NOMO-1 treated with DMSO at 0.1 percent for 48 hours (cell line): ENCODE measurements around the gene DKK1.

Experiments
- DNase-seq: peaks from one replicate; lab custom pipeline; 2025; ENCODE audit not compliant: unreplicated experiment; lab: John Stamatoyannopoulos, UW

DKK1 gene

DNA sequence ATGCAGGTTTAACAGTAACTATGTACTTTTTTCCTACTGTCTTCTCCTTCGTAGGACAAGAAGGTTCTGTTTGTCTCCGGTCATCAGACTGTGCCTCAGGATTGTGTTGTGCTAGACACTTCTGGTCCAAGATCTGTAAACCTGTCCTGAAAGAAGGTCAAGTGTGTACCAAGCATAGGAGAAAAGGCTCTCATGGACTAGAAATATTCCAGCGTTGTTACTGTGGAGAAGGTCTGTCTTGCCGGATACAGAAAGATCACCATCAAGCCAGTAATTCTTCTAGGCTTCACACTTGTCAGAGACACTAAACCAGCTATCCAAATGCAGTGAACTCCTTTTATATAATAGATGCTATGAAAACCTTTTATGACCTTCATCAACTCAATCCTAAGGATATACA lies 2.4 kb downstream of the DKK1 start:
- DNase-seq, result no peak

DNA sequence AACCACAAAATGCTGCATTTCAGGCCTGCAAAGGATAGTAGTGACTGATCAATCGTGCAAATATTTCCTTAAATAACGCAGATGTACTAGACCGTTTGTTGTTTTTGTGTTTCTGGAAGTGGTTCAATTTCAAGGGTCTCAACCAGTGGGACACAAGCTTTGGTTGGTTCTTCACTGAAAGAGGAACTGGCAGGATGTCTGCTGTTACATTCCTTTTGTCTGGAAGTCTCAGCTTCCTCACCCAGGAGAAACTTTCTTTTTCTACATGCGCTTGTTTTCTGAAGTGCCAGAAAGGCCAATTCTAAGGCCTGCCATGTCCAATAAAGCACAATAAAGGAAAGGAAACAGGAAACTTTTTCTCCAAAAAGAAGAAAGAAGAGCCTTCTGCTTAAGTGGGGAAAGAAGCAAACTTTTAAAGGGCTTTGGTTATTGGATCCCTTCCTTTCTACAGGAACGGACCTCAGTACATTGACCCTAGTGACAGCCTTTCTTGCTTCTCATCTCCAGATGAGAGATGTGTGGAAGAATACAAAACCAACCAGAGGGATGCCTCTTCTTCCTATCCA lies 4.1 kb downstream of the DKK1 start:
- DNase-seq, result no peak

DNA sequence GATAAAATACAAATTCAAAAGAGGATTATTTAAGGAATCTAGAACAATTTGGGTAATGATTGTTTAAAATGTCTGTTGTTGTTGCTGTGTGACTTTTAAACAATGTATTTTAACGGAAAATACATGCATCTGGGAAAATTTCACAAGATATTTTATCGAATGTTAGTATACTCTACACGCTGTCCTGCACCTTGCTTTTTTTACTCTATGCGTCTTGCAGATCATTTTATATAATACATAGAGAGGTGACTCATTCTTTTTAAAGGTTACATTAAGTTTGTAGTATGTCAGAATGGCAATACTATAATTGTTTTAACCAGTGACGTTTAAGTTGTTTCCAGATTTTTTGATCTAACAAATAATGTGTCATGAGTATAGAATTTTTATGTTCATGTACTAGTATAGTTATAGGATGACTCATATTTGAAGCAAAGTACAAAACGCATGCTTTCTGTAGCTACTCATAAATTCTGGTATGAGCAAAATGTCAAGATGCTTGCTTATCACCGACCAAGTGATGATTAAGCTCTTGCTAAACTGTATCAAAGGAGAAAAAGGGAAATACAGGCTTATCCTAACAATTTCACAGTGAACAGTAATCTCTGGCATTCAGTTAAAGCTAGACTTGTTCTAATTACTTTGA lies 4.9 kb downstream of the DKK1 start:
- DNase-seq, result no peak

DNA sequence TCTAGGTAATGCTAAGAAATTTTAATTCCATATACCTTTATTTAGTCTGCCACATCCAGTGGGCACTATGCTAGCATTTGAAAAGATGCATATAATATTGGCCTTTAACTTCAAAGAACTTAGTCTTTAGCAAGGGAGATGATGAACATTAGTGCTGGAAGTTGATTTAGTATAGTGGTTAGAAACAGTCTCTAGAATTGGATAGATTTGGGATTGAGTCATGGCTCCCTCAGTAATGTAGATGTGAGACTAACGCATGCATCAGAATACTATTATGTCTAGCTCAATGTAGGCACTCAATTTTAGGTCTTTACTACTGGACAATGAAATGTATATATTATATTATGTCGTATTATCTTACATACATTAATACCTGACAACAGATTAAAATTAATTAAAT lies 5.8 kb downstream of the DKK1 start:
- no peak for DNase-seq

DNA sequence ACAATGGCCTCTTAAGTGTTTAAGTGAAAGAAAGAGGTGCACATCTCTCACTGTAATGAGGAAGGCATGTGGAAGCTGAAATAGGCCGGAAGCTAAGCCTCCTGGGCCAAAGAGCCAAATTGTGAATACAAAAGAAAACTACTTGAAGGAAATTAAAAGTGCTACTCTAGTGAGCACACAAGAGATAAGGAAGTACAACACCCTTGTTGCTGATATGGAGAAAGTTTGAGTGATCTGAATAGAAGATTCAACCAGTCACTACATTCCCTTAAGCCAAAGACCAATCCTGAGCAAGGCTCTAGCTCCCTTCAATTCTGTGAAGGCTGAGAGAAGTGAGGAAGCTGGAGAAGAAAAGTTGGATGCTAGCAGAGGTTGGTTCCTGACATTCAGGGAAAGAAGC lies 8.2 kb downstream of the DKK1 start:
- DNase-seq, result no peak

DNA sequence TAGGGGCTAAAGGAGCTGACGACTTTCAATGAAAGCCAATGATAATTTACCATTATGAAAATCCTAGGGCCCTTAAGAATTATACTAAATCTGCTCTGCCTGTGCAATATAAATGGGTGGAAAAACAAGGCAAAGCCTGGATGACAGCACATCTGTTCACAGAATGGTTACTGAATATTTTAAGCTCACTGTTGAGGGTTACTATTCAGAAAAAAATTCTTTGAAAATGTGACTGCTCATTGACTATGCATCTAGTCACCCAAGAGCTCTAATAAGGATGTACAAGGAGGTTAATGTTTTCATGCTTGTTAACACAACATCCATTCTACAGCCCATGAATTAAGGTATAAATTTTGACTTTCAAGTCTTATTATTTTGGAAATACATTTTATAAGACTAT lies 8.9 kb downstream of the DKK1 start:
- DNase-seq, result no peak

DNA sequence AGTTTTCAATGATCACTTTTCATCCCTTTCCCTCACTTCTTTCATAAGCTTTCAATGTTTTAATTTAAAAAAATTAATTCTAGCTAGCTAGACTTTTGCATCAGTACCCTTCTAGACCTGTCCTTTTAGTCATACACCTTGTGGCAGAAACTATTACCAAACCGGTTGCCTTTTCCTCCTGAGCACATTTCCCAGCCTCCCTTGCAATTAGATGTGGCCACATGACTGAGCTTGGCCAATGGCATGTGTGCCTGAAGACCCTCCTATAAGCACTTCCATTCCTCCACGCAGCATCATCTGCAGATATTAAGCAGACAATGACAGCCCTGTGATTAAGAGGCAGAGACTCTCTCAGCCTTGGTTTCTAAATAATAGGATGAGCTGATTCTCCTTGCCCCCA lies 12.3 kb downstream of the DKK1 start:
- no peak for DNase-seq

DNA sequence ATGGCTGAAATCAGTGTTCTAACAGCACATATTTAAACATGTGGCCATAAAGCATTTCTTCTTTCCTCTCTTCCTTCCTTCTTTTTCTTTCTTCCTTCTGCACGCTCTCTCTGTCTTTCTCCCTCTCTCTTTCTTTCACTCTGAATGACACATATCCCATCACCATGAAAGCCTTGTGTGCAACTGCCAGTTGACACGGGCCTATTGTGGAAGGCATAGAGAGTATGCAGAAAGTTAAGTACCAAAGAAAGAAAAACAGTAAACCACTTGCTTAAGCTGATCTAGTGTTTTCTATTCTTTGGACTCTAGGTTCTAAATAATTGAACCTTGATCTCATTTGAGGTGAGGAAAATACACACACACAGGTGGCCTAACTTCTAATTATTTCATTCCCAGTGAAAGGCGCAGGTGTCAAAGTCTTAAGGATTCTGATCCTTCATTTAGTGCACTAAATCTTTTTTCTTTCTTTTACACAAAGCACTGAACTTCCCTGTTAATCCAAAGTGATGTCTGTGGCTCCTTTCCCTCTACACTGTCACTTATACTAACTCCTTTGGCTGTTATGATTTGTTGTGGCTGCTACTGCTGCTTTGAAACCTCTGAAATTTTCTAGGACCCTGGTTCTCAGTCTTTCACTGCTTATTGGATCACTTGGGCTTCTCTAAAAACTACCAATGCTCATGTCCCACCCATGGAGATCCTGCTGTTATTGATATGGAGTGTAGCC lies 17.7 kb downstream of the DKK1 start:
- no peak for DNase-seq

DNA sequence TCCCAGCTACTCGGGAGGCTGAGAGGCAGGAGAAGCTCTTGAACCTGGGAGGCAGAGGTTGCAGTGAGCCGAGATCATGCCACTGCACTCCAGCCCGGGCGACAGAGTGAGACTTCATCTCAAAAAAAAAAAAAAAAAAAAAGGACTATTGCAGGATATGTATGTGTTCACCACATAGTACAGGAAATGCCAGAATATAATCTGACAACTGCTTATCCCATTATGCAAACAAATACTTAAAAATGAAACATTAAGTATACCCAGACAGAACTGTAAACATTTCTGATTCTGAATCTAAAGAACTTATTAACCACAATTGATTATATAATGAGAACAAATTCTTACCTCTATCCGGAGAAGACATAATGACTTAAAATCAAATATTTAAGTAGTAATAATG lies 18.7 kb downstream of the DKK1 start:
- no peak for DNase-seq

DNA sequence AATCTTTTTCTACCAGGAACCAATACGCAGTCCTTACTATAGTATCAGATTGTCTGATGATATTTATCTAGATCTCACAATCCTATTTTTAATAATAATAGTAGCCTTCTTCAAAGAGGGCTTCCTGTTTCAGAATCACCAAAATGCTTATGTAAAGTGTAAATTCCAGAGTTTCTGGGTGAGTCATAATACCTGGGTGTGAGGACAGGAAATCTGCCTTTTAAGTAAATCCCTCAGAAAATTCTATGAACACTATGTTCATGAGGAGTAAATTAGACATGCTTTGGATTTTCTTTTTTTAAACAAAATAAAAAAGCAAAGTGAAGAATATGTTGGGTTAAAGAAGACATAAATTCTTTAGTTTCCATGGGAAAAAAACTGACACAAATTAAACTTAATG lies 20.5 kb downstream of the DKK1 start:
- DNase-seq, result no peak

DNA sequence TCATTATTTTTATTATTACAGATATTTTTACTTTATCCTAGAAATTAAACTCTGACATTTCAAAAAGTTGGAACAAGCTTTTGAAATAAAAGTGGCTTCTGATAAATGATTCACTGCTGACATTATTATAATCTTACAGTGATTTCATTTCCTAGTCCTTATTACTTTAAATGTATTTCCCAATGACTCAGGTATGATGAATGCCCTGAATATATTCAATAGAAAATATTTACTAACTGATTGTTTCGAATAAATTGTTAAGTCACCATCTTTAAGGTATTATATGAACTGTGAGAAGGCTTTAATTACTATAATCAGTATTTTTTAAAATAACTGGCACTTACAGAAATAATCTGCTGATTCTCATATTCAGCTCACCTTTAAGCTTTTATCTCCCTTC lies 21.6 kb downstream of the DKK1 start:
- no peak for DNase-seq

DNA sequence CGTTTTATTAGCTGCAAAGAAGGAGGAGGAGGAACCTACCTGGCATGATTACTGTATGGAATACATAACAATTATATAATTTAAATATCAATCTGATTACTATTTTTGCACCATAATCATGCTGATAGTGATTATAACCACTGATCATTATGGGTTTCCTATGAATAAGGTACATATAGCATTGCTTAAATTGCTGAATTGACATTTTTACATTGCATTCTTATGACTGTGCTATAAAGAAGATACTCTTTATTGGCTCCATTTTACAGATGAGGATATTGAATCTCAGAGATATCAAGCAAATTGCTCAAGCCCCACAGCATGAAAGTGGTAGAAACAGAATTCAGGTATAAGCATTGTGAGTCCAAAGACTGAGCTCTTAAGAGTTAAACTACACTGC lies 23.1 kb downstream of the DKK1 start:
- no peak for DNase-seq

DNA sequence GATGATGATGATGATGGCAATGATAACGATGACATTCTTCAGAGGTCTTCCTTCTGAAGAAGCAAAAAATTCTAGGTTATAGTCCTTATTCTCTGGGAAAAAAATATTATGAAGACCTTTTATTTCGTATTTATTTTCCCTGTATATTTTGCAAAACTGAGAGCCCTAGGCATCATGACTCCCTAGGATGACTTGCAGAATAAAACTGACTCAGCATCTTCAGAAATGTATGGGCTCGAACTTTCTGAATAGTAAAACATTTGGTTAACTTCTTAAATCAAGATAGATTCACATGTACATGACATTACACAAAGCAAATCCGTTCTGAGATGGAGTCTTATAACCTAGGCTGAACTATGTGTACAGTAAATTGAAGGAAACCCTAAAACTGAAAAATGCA lies 29.4 kb downstream of the DKK1 start:
- no peak for DNase-seq

DNA sequence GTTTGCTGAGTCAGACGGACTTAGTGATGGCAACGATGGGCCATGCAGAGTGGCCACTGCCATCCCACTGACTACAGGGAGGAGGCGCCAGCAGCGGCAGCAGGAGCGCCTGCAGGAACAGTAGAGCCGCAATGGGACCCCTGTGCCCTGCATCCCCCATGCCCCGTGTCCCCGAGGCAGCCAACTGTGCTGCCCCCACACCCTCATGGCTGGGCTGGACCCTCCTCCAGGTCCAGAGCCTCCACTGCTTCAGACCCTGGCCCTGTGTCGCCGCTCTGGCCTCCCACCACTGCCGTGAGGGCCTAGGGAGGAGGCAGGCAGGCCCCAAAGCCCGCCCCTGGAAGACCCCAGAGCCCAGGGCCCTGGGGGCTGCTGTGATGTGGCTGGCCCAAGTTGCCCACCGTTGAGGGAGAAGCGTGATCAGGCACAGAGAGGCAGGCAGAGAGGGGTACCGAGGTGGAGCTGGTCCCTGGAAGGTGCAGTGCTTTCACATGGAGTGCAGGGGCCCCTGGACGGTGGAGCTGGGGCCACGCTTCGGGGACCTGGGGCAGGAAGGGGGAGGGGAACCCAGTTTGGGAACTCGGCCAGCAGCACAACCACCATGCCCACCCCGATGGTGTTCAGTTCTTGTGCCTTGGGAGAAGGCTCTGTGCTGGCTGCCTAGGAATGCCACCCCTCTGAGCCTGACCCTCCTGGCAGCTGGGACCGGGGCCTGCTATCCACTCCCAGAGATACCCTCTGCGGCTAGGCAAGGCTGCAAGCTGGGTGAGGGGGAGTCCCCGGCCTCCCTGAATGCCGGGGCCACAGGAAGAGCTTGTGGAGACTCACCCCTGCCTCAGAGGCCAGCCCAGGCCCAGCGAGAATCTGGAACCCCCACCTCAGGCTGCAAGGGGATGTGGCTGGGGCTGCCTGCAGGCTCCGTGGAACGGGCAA lies 32.6 kb downstream of the DKK1 start:
- DNase-seq, result no peak

DNA sequence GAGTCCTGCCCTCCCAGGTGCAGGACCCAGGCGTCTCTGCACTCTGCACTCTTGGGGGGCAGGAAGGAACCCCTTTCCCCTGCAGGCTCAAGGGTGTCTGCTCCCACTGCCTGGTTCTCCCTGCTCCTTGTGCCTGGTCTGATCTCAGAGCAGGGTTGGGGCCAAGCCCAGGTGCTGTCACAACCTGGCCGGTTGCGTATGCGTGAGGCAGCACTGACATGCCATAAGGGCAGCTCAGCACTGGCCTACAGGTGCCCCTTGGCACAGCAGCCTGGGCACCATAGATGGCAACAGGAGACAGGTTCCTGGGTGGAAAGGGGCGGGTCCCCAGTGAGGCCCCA lies 33.2 kb downstream of the DKK1 start:
- DNase-seq, result no peak

DNA sequence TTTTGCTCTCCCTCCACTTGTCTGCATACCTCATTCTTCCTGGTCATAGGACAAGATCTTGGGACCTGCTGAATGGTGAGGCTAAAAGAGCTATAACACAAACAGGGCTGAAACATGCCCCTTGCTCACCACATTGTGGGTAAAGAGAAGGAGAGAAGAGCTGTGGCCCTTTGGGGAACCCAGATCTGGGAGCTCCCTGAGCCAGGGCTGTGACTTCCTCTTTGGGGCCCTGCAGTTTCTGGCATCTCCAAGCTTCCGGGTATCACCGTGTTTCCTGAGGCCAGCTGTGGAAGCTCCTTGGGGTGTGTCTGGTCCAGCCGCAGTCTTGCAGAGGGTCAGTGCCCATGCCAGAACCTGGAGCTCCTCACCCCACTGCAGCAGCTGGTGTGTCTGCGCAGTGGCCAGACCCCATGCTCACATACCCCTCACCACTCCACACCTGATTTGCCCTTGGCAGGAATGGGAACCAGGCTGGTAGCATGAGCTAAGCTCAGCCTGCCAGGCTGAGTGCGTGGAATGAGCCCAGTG lies 34.0 kb downstream of the DKK1 start:
- DNase-seq, result no peak

DNA sequence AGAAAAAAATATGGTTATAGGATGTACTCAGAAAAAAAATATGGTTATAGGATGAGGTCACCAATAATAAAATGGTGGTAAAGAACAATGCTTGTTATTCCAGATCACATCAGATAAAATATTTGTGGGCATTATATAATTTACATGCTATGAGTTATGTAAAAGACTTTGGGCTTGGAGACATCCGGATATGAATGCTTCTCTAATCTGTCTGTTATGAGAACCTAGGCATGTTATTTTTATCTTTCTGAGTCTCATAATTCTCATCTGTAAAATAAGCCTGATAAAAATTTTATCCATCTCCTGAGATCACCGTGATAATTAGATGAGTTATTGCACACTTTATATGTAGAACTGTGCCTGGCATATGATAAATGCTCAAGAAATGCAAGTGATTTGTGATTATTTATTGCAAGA lies 37.8 kb downstream of the DKK1 start:
- DNase-seq, result no peak

DNA sequence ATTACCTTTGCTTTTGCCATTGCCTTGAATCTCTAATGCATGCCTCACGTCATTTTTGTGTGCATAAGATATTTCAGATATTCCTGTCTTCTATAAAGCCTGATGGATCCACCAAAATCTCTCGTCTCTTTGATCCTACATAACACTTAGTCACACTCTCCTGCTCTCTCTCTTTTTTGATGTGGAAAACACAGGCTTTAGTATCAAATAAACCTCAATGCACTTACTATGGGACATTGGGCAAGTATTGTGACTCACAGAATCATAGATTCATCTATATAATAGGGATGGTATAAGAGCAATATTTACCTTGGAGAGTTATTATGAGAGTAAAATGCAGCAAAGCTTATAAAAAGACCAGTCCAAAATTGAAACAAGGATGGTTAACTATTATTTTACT lies 39.1 kb downstream of the DKK1 start:
- no peak for DNase-seq

DNA sequence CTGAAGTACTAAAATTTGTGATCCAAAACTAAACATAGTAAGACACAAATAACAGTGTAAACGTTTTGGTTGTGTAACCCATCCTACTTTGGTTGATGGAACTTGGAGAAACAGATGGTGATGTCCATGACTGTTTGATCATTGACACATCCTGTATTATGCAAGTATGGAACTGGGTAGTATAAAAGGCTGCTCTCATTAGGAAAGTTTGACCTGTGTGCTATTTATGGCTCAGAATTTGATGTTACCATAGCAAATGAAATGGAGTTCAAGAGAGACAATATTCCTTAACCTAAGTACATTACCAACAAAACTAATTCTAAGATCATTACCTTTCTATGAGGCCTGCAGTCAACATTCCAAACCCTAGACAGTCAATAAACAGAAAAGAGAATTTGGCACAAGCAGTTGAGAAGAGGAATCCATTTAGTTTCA lies 39.9 kb downstream of the DKK1 start:
- DNase-seq, result no peak

DNA sequence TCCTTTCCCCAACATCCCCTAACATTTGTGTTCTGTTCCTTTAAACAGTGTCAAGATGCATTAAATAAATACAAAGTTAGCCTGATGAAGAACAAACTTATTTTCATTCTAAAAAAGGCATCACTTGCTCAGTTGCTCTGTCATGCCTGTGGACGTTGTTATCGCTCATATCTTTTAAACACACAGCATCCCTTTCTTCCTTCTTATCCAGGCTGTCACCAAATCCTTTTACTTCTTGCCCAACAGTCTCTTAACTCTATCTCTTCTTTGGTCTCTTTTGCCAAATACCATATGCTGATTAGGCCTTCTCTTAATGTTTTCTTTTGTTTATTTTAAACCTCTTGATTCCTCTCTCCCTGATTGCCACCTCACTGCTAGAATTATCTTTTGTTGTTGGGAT lies 43.9 kb downstream of the DKK1 start:
- no peak for DNase-seq

DNA sequence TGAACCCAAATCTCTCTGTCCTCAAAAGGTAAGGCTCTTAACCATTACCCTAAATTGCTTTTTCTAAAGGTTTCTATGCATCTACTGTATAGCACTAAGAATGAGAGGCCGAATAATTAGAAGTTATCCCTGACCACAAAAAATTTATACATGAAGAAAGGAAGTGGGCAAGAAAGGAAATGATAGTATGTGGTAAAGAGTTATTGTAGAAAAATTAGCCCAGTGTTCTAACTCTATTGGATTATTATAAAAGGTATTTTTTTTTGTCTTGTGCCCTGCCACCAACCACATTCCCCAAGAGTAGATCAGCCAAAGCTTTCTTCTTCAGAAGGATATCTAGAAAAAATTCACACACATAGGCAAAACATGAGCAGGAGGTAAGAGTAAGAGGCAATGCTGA lies 45.4 kb downstream of the DKK1 start:
- no peak for DNase-seq
